ENCODE measurements around the gene PTPRT.

DNA sequence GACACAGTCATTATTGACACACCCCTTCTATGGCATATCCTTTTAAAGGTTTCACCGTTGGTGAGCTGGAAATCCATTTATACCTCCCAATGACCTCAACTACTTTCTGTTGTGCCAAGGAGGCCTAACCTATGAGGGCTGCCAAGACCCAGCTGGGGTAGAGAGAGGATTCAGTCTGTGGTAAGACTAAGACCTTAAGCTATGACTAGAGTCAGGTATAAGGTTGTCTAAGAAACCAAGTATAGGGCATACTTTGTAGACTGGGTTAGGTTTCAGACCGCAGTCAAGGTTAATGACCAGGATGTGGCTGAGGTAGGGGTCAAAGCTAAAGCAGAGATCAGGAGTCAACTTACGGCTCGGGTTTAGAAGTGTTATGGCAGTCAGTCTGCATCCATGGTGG lies 930.3 kb downstream of the PTPRT start:
- TF ChIP-seq, protein P1, sequence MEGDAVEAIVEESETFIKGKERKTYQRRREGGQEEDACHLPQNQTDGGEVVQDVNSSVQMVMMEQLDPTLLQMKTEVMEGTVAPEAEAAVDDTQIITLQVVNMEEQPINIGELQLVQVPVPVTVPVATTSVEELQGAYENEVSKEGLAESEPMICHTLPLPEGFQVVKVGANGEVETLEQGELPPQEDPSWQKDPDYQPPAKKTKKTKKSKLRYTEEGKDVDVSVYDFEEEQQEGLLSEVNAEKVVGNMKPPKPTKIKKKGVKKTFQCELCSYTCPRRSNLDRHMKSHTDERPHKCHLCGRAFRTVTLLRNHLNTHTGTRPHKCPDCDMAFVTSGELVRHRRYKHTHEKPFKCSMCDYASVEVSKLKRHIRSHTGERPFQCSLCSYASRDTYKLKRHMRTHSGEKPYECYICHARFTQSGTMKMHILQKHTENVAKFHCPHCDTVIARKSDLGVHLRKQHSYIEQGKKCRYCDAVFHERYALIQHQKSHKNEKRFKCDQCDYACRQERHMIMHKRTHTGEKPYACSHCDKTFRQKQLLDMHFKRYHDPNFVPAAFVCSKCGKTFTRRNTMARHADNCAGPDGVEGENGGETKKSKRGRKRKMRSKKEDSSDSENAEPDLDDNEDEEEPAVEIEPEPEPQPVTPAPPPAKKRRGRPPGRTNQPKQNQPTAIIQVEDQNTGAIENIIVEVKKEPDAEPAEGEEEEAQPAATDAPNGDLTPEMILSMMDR (IDR thresholded peaks at IDR 0.05): no peak
- no peak for TF ChIP-seq ZFX (IDR thresholded peaks at IDR 0.05; ENCODE audit: borderline replicate concordance)

Measured in 22Rv1 (cell line).